Measurements from ENCODE around the gene WWC2.

WWC2 gene

DNA sequence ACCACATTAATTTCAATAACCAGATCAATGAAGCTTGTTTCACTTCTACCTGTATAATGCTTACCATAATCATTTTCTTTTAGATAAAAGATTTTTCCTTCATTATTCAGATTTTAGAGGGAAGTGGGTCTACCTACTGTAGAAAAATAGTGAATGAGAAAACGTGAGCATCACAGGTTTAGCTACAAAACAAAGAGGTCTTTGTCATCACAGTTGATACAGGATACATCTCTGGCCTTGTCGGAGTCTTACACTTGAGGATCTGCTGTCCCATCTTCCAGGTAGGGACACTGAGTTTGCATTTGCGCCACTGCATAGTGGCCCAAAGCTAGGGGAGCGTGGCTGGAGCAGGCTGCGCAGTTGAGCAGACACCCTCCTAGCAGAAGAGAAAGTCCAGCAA, 222.5 kb downstream of the WWC2 start:
- CTCF ChIA-PET, result no interaction called here
- POLR2A ChIA-PET, result no interaction called here
- Histone ChIP-seq H3K9me3 (ENCODE audit: control insufficient read depth, insufficient read depth, low read depth, low read length) (no peaks in the 10 kb centered on the region), H3K4me3 (ENCODE audit: low read depth, low read length) (no peak overlapping the region), H3K4me1 (ENCODE audit: control insufficient read depth, insufficient read depth, low read length) (no peaks in the 10 kb centered on the region), H3K27ac (ENCODE audit: extremely low read depth, low read depth, low read length) (no peak overlapping the region), H3K36me3 (ENCODE audit: control insufficient read depth in 2 of 2, insufficient read depth in 1 of 2, low read length in 2 of 2) (peaks cover 0 to 4% of the 10 kb centered on the region in 2 experiments; a peak in 1 of 3 replicates)
- TF ChIP-seq ELK4 (IDR thresholded peaks at IDR 0.05; ENCODE audit: borderline replicate concordance, low read depth, low read length) (no peak), ZNF513 (tag by site-specific recombination; IDR thresholded peaks at IDR 0.05) (no peak), ZSCAN30 (tag by site-specific recombination; IDR thresholded peaks at IDR 0.05) (no peak), INSM2 (tag by site-specific recombination; IDR thresholded peaks at IDR 0.05) (no peak), ZNF664 (tag by site-specific recombination; IDR thresholded peaks at IDR 0.05) (no peak), KLF1 (tag by site-specific recombination; IDR thresholded peaks at IDR 0.05) (no peak), ZNF10 (tag by site-specific recombination; IDR thresholded peaks at IDR 0.05) (no peak), ZNF174 (tag by site-specific recombination; IDR thresholded peaks at IDR 0.05) (no peak), ZNF280D (tag by site-specific recombination; IDR thresholded peaks at IDR 0.05) (no peak), REPIN1 (tag by site-specific recombination; IDR thresholded peaks at IDR 0.05; ENCODE audit: low read depth) (no peak), ZNF558 (tag by site-specific recombination; IDR thresholded peaks at IDR 0.05) (no peak), OSR2 (tag by site-specific recombination; IDR thresholded peaks at IDR 0.05) (no peak)

- H3K36me3 ChIP-seq (ENCODE audit: control insufficient read depth in 2 of 2, insufficient read depth in 1 of 2, low read length in 2 of 2), result peaks cover 0 to 4% of the 10 kb centered on the region in 2 experiments; a peak in 1 of 3 replicates
- ChIA-PET POLR2A (no interaction called here), CTCF (interaction anchor here (0.5 kb wide), 1 partner anchor 844 kb away, joined by 3 read pairs; no protein-coding TSS in a partner anchor)
- H3K27ac ChIP-seq (ENCODE audit: extremely low read depth, low read depth, low read length), result no peak within 1 kb of the TSS
- no peak within 1 kb of the TSS for H3K4me3 ChIP-seq (ENCODE audit: low read depth, low read length)
- no peaks in the 10 kb centered on the region for H3K4me1 ChIP-seq (ENCODE audit: control insufficient read depth, insufficient read depth, low read length)
- no peaks in the 10 kb centered on the region for H3K9me3 ChIP-seq (ENCODE audit: control insufficient read depth, insufficient read depth, low read depth, low read length)
- TF ChIP-seq ZNF791 (tag by site-specific recombination; IDR thresholded peaks at IDR 0.05) (no peak), SCRT2 (tag by site-specific recombination; IDR thresholded peaks at IDR 0.05) (no peak), ZNF670 (tag by site-specific recombination; IDR thresholded peaks at IDR 0.05; ENCODE audit: low read depth) (no peak), ZNF18 (tag by site-specific recombination; IDR thresholded peaks at IDR 0.05) (no peak), SETDB1 (IDR thresholded peaks at IDR 0.05; ENCODE audit: insufficient read length, low read length) (no peak), ZNF692 (tag by site-specific recombination; IDR thresholded peaks at IDR 0.05) (no peak), TSHZ1 (tag by site-specific recombination; IDR thresholded peaks at IDR 0.05; ENCODE audit: borderline replicate concordance) (no peak), ZNF510 (tag by site-specific recombination; IDR thresholded peaks at IDR 0.05; ENCODE audit: insufficient replicate concordance) (no peak), ZXDB (tag by site-specific recombination; IDR thresholded peaks at IDR 0.05) (no peak)
These were observed 223.3 kb downstream of the WWC2 start, which contains the start of gene CLDN24 for GRCh38 chr4:183322326-183322725. TSS of gene CLDN24 (minus strand) at chr4:183322426. CDS start at chr4:183322426, 0 bp downstream.
